Measurements from ENCODE around the gene ANXA5.

Gene ANXA5

DNA sequence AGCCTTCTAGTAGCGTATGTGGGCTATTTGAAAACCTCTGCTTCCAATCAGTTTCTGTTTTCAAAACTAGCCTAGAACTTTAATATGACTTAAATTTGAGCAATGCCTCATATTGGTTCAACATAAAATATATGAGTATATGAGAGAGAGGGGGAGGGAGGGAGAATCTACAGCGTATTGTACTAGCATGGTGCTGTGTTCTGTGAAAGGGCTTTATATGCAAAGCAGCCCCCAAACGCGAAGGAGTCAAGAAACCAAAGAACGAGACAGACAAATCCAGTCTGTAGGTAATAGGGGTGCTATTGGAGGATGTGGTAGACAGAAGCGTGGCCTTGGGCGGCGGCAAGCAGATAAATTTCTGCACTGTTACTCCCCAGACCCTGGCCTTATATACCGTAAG is 784 bp upstream of the ANXA5 start:
- peaks cover 23% of the 10 kb centered on the region for H3K4me1 ChIP-seq (ENCODE audit: low read depth, poor library complexity, severe bottlenecking)
- no peaks in the 10 kb centered on the region for H4K20me1 ChIP-seq (ENCODE audit: insufficient read depth)
- H3K27ac ChIP-seq = peak overlapping the region; percentile 49
- H3K9ac ChIP-seq = peak overlapping the region; percentile 80; the same call in 1 of the 2 replicates
- no peaks in the 10 kb centered on the region for H3K27me3 ChIP-seq (ENCODE audit: insufficient read depth, low read depth)
- H2AFZ ChIP-seq (ENCODE audit: low read depth) = peak overlapping the region; percentile 94; the same call in 1 of the 2 replicates
- H3K4me2 ChIP-seq = peak overlapping the region; percentile 69
- no peaks in the 10 kb centered on the region for H3K36me3 ChIP-seq (ENCODE audit: insufficient read depth)
- H3K4me3 ChIP-seq (IDR thresholded peaks at IDR 0.05; ENCODE audit: insufficient read depth, low read depth, low read length) = no peak overlapping the region
- TF ChIP-seq CTCF (conservative IDR thresholded peaks at IDR 0.05; ENCODE audit: low read depth, low read length) = no peak
- H3K79me2 ChIP-seq (ENCODE audit: insufficient read depth, low read depth) = peaks cover 32% of the 10 kb centered on the region

- peak overlapping the region; percentile 80 for H3K9ac ChIP-seq
- peak overlapping the region; percentile 91 for H3K4me2 ChIP-seq
- no peaks in the 10 kb centered on the region for H3K36me3 ChIP-seq (ENCODE audit: insufficient read depth)
- no peak for TF ChIP-seq CTCF (conservative IDR thresholded peaks at IDR 0.05; ENCODE audit: low read depth, low read length)
- H3K4me1 ChIP-seq (ENCODE audit: low read depth, poor library complexity, severe bottlenecking) = peaks cover 30% of the 10 kb centered on the region
- H4K20me1 ChIP-seq (ENCODE audit: insufficient read depth) = no peaks in the 10 kb centered on the region
- H3K27me3 ChIP-seq (ENCODE audit: insufficient read depth, low read depth) = no peaks in the 10 kb centered on the region
- H2AFZ ChIP-seq (ENCODE audit: low read depth) = peak overlapping the region; percentile 94
- peak overlapping the region; percentile 67 for H3K4me3 ChIP-seq (IDR thresholded peaks at IDR 0.05; ENCODE audit: insufficient read depth, low read depth, low read length)
- peak overlapping the region; percentile 78 for H3K27ac ChIP-seq
- H3K79me2 ChIP-seq (ENCODE audit: insufficient read depth, low read depth) = peaks cover 40% of the 10 kb centered on the region
Observed at GRCh38 chr4:121696170-121696580, 605 bp downstream of the ANXA5 start.

DNA sequence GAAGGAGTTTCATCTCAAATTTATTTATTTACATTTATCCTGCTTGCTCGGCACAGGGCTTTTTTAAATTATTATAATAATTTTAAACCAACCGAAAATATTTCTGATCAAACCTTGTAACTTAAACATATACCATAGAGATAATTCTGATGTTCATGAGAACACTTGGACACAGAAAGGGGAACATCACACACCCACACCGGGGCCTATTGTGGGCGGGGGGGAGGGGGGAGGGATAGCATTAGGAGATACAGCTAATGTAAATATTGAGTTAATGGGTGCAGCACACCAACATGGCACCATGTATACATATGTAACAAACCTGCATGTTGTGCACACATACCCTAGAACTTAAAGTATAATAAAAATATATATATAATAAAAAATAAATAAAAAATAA is 2.9 kb downstream of the ANXA5 start:
- H3K9ac ChIP-seq = no peak overlapping the region
- no peaks in the 10 kb centered on the region for H4K20me1 ChIP-seq (ENCODE audit: insufficient read depth)
- peaks cover 53% of the 10 kb centered on the region for H3K4me1 ChIP-seq (ENCODE audit: low read depth, poor library complexity, severe bottlenecking)
- H2AFZ ChIP-seq (ENCODE audit: low read depth) = no peak overlapping the region
- no peak overlapping the region for H3K4me3 ChIP-seq (IDR thresholded peaks at IDR 0.05; ENCODE audit: insufficient read depth, low read depth, low read length)
- H3K27ac ChIP-seq = no peak overlapping the region
- no peak overlapping the region for H3K4me2 ChIP-seq
- no peaks in the 10 kb centered on the region for H3K36me3 ChIP-seq (ENCODE audit: insufficient read depth)
- no peak for TF ChIP-seq CTCF (conservative IDR thresholded peaks at IDR 0.05; ENCODE audit: low read depth, low read length)
- peaks cover 61% of the 10 kb centered on the region for H3K79me2 ChIP-seq (ENCODE audit: insufficient read depth, low read depth)
- H3K27me3 ChIP-seq (ENCODE audit: insufficient read depth, low read depth) = no peaks in the 10 kb centered on the region

GRCh38 chr4:121693450-121693849 is 3.3 kb downstream of the ANXA5 start:
- Histone ChIP-seq H3K27ac (no peak overlapping the region), H3K4me2 (no peak overlapping the region), H3K36me3 (ENCODE audit: insufficient read depth) (no peaks in the 10 kb centered on the region), H2AFZ (ENCODE audit: low read depth) (no peak overlapping the region), H3K4me1 (ENCODE audit: low read depth, poor library complexity, severe bottlenecking) (peaks cover 55% of the 10 kb centered on the region), H3K27me3 (ENCODE audit: insufficient read depth, low read depth) (no peaks in the 10 kb centered on the region), H3K79me2 (ENCODE audit: insufficient read depth, low read depth) (peaks cover 65% of the 10 kb centered on the region), H4K20me1 (ENCODE audit: insufficient read depth) (no peaks in the 10 kb centered on the region), H3K9ac (no peak overlapping the region), H3K4me3 (IDR thresholded peaks at IDR 0.05; ENCODE audit: insufficient read depth, low read depth, low read length) (no peak overlapping the region)
- TF ChIP-seq CTCF (conservative IDR thresholded peaks at IDR 0.05; ENCODE audit: low read depth, low read length) = no peak
